SK-N-SH treated with all-trans-retinoic acid at 6 μM for 48 hours (cell line): ENCODE results near the gene HEMK1.

Experiments
- BACH2 ChIP-seq: fragments of 250-450 bp; sonication (Bioruptor Pico); IDR thresholded peaks from 2 replicates; pipeline ENCODE4 v1.9.0; 2021; ENCODE audit warnings: mild to moderate bottlenecking, borderline replicate concordance
- CREB5 ChIP-seq: fragments of 250-450 bp; sonication (Bioruptor Pico); IDR thresholded peaks from 2 replicates; pipeline ENCODE4 v1.5.1; 2020; ENCODE audit warnings: low read depth, mild to moderate bottlenecking, moderate library complexity
- CSDC2 ChIP-seq: fragments of 250-450 bp; sonication (Bioruptor Pico); IDR thresholded peaks from 2 replicates; pipeline ENCODE4 v1.5.0; 2020; ENCODE audit warnings: mild to moderate bottlenecking, moderate library complexity
- CSRNP3 ChIP-seq: fragments of 250-450 bp; sonication (Bioruptor Pico); IDR thresholded peaks from 2 replicates; pipeline ENCODE4 v1.5.1; 2021; ENCODE audit warnings: mild to moderate bottlenecking, moderate library complexity
- ESRRG ChIP-seq: fragments of 250-450 bp; sonication (Bioruptor Pico); IDR thresholded peaks from 2 replicates; pipeline ENCODE4 v1.6.1; 2021; ENCODE audit warnings: mild to moderate bottlenecking
- PATZ1 ChIP-seq: fragments of 250-450 bp; sonication (Bioruptor Pico); IDR thresholded peaks from 2 replicates; pipeline ENCODE4 v1.8.0; 2020; ENCODE audit warnings: mild to moderate bottlenecking, moderate library complexity, borderline replicate concordance
- RARB ChIP-seq: fragments of 250-450 bp; sonication (Bioruptor Pico); IDR thresholded peaks from 2 replicates; pipeline ENCODE4 v1.8.0; 2021; ENCODE audit warnings: mild to moderate bottlenecking, moderate library complexity
- TSHZ2 ChIP-seq: fragments of 250-450 bp; sonication (Bioruptor Pico); IDR thresholded peaks from 2 replicates; pipeline ENCODE4 v1.5.0; 2020; ENCODE audit warnings: mild to moderate bottlenecking, moderate library complexity
- ZFP3 ChIP-seq: fragments of 250-450 bp; sonication (Bioruptor Pico); IDR thresholded peaks from 2 replicates; pipeline ENCODE4 v1.5.0; 2020; ENCODE audit warnings: mild to moderate bottlenecking, moderate library complexity

- no peak for TF ChIP-seq PATZ1
- TF ChIP-seq RARB, result no peak
- TF ChIP-seq TSHZ2 (CRISPR knock-in tag), result no peak
- no peak for TF ChIP-seq CSDC2 (CRISPR knock-in tag)
- no peak for TF ChIP-seq CREB5 (CRISPR knock-in tag)
- TF ChIP-seq BACH2 (CRISPR knock-in tag), result no peak
- no peak for TF ChIP-seq ZFP3 (CRISPR knock-in tag)
- TF ChIP-seq ESRRG (CRISPR knock-in tag), result no peak
- TF ChIP-seq CSRNP3, result no peak
These were observed 3.6 kb downstream of the HEMK1 start for GRCh38 chr3:50572801-50573371.
